GM20000 (cell line): ENCODE results near the gene RAPGEF2.

Experiments used
- DNase-seq: peaks from one replicate; pipeline ENCODE4 v3.0.0; 2012; ENCODE audit warnings: low spot score
- CTCF ChIP-seq: IDR thresholded peaks from 2 replicates; pipeline ENCODE4 v1.5.1; 2012; ENCODE audit warnings: mild to moderate bottlenecking, control low read depth; ENCODE audit errors: extremely low read depth, missing control alignments

RAPGEF2 gene

GRCh38 chr4:159326480-159326879 is 223.6 kb downstream of the RAPGEF2 start:
- no peak for DNase-seq
- TF ChIP-seq CTCF: no peak

- no peak for TF ChIP-seq CTCF
Observed at GRCh38 chr4:159328766-159329165, 225.9 kb downstream of the RAPGEF2 start.

GRCh38 chr4:159334461-159334860 is 231.6 kb downstream of the RAPGEF2 start:
- TF ChIP-seq CTCF: no peak
- no peak for DNase-seq

More at GRCh38 chr4:159328766-159329165, 225.9 kb downstream of the RAPGEF2 start:
- DNase-seq: no peak

GRCh38 chr4:159337041-159337440 is 234.2 kb downstream of the RAPGEF2 start:
- no peak for TF ChIP-seq CTCF
- DNase-seq: no peak

GRCh38 chr4:159341522-159341921 is 238.6 kb downstream of the RAPGEF2 start:
- no peak for DNase-seq
- TF ChIP-seq CTCF: no peak

GRCh38 chr4:159342374-159342773 is 239.5 kb downstream of the RAPGEF2 start:
- no peak for TF ChIP-seq CTCF
- DNase-seq: no peak

- DNase-seq: no peak
- no peak for TF ChIP-seq CTCF
Observed at GRCh38 chr4:159343116-159343515, 240.2 kb downstream of the RAPGEF2 start.
